ENCODE measurements around the gene SSNA1. TPM values are rescaled to one million over a fixed set of nuclear protein-coding genes. Genes with fewer than 3 reads are reported as not detected.

SSNA1 gene
- total RNA-seq, 1 donor from 2014 or later, result 40.9 TPM

DNA sequence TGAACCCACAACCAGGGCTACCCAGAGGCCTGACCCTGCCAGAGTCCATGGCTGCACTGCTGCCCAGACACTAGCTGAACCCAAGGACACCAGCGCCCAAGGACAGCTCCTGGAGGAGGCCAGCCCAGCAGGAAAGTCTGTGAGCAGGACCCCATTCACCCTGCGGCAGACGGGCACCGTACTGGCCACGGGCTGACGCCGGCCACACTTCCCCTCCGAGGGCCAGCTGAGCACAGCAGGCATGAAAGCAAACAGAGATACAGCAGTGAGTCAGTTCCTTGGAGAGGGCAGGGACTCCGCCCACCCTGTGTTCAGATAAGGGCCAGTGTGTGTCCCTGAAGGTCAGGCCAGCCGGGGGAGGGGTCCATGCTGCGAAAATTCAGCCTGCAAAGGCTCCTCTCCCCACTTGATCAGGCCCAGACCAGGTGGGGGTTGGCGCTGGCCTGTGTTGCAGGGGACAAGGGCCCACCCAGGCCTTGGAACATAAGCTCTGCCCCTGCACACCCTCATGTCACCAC, 30.3 kb downstream of the SSNA1 start:
- H3K27ac Mint-ChIP-seq, result no peak overlapping the region
- H3K4me3 Mint-ChIP-seq, result no peak overlapping the region
- DNase-seq (ENCODE audit: low spot score in 2 of 2, unreplicated experiment in 2 of 2), result no peak
- H3K36me3 Mint-ChIP-seq, result no peaks in the 10 kb centered on the region
- H3K4me1 Mint-ChIP-seq, result peaks cover 6% of the 10 kb centered on the region
- no peaks in the 10 kb centered on the region for H3K9me3 Mint-ChIP-seq
- H3K27me3 Mint-ChIP-seq (ENCODE audit: low read depth), result peaks cover 2% of the 10 kb centered on the region
- TF ChIP-seq, protein P1, sequence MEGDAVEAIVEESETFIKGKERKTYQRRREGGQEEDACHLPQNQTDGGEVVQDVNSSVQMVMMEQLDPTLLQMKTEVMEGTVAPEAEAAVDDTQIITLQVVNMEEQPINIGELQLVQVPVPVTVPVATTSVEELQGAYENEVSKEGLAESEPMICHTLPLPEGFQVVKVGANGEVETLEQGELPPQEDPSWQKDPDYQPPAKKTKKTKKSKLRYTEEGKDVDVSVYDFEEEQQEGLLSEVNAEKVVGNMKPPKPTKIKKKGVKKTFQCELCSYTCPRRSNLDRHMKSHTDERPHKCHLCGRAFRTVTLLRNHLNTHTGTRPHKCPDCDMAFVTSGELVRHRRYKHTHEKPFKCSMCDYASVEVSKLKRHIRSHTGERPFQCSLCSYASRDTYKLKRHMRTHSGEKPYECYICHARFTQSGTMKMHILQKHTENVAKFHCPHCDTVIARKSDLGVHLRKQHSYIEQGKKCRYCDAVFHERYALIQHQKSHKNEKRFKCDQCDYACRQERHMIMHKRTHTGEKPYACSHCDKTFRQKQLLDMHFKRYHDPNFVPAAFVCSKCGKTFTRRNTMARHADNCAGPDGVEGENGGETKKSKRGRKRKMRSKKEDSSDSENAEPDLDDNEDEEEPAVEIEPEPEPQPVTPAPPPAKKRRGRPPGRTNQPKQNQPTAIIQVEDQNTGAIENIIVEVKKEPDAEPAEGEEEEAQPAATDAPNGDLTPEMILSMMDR (IDR thresholded peaks at IDR 0.05; ENCODE audit: unreplicated experiment), result no peak

DNA sequence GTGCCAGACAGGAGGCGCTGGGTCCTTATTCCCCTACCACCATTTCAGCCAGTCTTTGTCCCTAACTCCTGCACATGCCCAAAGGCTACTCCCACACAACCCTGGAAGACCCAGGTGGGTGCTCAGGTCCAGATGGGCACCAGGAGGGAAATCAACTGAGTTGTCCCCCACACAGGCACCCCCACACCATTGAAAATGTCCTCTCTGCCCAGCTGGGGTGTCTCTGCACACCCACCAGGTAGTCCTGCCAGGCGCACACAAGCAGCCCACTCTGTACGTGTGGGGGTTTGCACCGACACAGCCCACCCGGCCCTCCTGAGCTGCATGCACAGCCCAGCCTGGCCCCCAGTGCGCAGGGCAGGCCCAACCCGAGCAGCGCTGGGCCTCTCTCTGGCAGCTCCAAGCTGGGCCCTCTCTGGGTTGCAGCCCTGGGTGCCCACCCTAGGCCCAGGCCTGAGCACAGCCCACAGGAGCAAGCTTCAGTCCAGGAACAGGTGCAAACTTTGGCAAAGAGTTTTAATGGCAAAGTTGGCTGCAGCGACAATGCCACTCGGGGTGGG, 31.4 kb downstream of the SSNA1 start:
- no peaks in the 10 kb centered on the region for H3K36me3 Mint-ChIP-seq
- DNase-seq (ENCODE audit: low spot score in 2 of 2, unreplicated experiment in 2 of 2), result no peak
- TF ChIP-seq, protein P1 (IDR thresholded peaks at IDR 0.05; ENCODE audit: unreplicated experiment), result no peak
- peaks cover 2% of the 10 kb centered on the region for H3K27me3 Mint-ChIP-seq (ENCODE audit: low read depth)
- no peak overlapping the region for H3K27ac Mint-ChIP-seq
- no peaks in the 10 kb centered on the region for H3K9me3 Mint-ChIP-seq
- peak overlapping the region; percentile 24 for H3K4me3 Mint-ChIP-seq
- peaks cover 6% of the 10 kb centered on the region for H3K4me1 Mint-ChIP-seq

- TF ChIP-seq, protein P1 (IDR thresholded peaks at IDR 0.05; ENCODE audit: unreplicated experiment), result no peak
- H3K4me3 Mint-ChIP-seq, result peak overlapping the region; percentile 49
- no peak for DNase-seq (ENCODE audit: low spot score in 2 of 2, unreplicated experiment in 2 of 2)
- H3K27ac Mint-ChIP-seq, result no peak overlapping the region
- H3K36me3 Mint-ChIP-seq, result no peaks in the 10 kb centered on the region
- peaks cover 2% of the 10 kb centered on the region for H3K27me3 Mint-ChIP-seq (ENCODE audit: low read depth)
- H3K4me1 Mint-ChIP-seq, result peaks cover 6% of the 10 kb centered on the region
- no peaks in the 10 kb centered on the region for H3K9me3 Mint-ChIP-seq
Measured at GRCh38 chr9:137220317-137221094, 32.0 kb downstream of the SSNA1 start.

DNA sequence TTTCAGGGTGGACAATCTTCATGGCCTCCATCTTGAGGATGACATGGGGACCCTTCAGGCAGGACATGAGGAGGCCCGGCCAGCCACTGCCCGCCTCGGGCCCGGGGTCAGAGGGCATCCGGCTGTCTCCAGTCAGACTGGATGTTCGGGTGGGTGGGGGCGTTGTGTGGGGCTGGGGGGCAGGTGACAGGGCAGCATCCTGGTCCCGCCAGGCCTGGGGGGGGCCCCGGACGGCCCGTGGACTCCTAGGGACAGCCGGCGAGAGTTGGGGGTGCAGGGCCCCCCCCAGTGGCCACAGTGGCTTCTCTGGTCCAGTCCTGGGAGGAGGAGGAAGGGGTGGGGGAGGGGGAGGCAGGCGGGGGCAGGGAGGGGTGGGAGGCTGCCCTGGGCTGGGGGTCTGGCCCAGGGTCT, 32.6 kb downstream of the SSNA1 start:
- Mint-ChIP-seq H3K27ac (no peak overlapping the region), H3K27me3 (ENCODE audit: low read depth) (peaks cover 2% of the 10 kb centered on the region), H3K4me1 (peaks cover 6% of the 10 kb centered on the region), H3K36me3 (no peaks in the 10 kb centered on the region), H3K9me3 (no peaks in the 10 kb centered on the region), H3K4me3 (peak overlapping the region; percentile 49)
- no peak for DNase-seq (ENCODE audit: low spot score in 2 of 2, unreplicated experiment in 2 of 2)
- TF ChIP-seq, protein P1 (IDR thresholded peaks at IDR 0.05; ENCODE audit: unreplicated experiment), result no peak

- no peak for DNase-seq (ENCODE audit: low spot score in 2 of 2, unreplicated experiment in 2 of 2)
- TF ChIP-seq, protein P1 (IDR thresholded peaks at IDR 0.05; ENCODE audit: unreplicated experiment), result no peak
- H3K36me3 Mint-ChIP-seq, result no peaks in the 10 kb centered on the region
- H3K27me3 Mint-ChIP-seq (ENCODE audit: low read depth), result peaks cover 2% of the 10 kb centered on the region
- no peaks in the 10 kb centered on the region for H3K9me3 Mint-ChIP-seq
- H3K4me1 Mint-ChIP-seq, result peaks cover 9% of the 10 kb centered on the region
- H3K27ac Mint-ChIP-seq, result no peak overlapping the region
- peak overlapping the region; percentile 33 for H3K4me3 Mint-ChIP-seq
Measured at GRCh38 chr9:137221506-137222111, 33.1 kb downstream of the SSNA1 start.

All from mesothelial cell of epicardium (in vitro differentiated cells).